ENCODE data around the gene PUS10.

PUS10 gene

GRCh38 chr2:60948161-60948560, 69.9 kb downstream of the PUS10 start:
- no peak overlapping the region for H3K4me3 ChIP-seq (ENCODE audit: low read depth, low read length)
- no peak for DNase-seq (ENCODE audit: low read depth, low spot score)
- POLR2A ChIA-PET = no interaction called here
- TF ChIP-seq, protein P1, sequence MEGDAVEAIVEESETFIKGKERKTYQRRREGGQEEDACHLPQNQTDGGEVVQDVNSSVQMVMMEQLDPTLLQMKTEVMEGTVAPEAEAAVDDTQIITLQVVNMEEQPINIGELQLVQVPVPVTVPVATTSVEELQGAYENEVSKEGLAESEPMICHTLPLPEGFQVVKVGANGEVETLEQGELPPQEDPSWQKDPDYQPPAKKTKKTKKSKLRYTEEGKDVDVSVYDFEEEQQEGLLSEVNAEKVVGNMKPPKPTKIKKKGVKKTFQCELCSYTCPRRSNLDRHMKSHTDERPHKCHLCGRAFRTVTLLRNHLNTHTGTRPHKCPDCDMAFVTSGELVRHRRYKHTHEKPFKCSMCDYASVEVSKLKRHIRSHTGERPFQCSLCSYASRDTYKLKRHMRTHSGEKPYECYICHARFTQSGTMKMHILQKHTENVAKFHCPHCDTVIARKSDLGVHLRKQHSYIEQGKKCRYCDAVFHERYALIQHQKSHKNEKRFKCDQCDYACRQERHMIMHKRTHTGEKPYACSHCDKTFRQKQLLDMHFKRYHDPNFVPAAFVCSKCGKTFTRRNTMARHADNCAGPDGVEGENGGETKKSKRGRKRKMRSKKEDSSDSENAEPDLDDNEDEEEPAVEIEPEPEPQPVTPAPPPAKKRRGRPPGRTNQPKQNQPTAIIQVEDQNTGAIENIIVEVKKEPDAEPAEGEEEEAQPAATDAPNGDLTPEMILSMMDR (IDR thresholded peaks at IDR 0.05; ENCODE audit: insufficient read depth, low read length, missing control alignments) = no peak
- CTCF ChIA-PET = interaction anchor here (1.1 kb wide), 1 partner anchor 50 kb away, joined by 3 read pairs; no protein-coding TSS in a partner anchor

GRCh38 chr2:60947056-60947455, 71.0 kb downstream of the PUS10 start:
- CTCF ChIA-PET = no interaction called here
- no peak overlapping the region for H3K4me3 ChIP-seq (ENCODE audit: low read depth, low read length)
- POLR2A ChIA-PET = no interaction called here
- TF ChIP-seq, protein P1 (IDR thresholded peaks at IDR 0.05; ENCODE audit: insufficient read depth, low read length, missing control alignments) = no peak
- no peak for DNase-seq (ENCODE audit: low read depth, low spot score)

DNA sequence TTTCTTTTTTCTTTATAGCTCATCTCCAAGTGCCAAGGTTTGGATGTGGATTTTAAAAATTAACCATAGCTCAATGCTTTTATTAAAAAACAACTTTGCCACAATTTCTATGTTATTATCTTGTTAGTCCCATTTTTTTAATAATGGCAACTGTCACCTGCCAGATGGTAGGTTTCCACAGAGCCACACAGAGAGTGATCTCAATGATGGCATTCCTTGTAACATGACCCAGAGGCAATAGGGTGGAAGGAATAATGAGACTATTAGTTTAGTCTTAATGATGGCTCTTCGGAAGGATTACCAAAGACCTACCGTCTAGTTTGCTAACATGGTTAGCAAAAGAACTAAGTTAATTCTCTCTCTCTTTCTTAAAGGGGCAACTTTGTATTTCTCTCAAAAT, 72.7 kb downstream of the PUS10 start:
- DNase-seq (ENCODE audit: low read depth, low spot score) = no peak
- TF ChIP-seq, protein P1 (IDR thresholded peaks at IDR 0.05; ENCODE audit: insufficient read depth, low read length, missing control alignments) = no peak
- POLR2A ChIA-PET = no interaction called here
- H3K4me3 ChIP-seq (ENCODE audit: low read depth, low read length) = no peak overlapping the region
- CTCF ChIA-PET = interaction anchor here (1.3 to 1.7 kb wide), 2 partner anchors 13 to 22 kb away, joined by 3 to 4 read pairs; no protein-coding TSS in a partner anchor

- POLR2A ChIA-PET = no interaction called here
- H3K4me3 ChIP-seq (ENCODE audit: low read depth, low read length) = no peak overlapping the region
- no peak for DNase-seq (ENCODE audit: low read depth, low spot score)
- TF ChIP-seq, protein P1 (IDR thresholded peaks at IDR 0.05; ENCODE audit: insufficient read depth, low read length, missing control alignments) = no peak
- CTCF ChIA-PET = no interaction called here
Measured at GRCh38 chr2:60939622-60940021, 78.4 kb downstream of the PUS10 start.

DNA sequence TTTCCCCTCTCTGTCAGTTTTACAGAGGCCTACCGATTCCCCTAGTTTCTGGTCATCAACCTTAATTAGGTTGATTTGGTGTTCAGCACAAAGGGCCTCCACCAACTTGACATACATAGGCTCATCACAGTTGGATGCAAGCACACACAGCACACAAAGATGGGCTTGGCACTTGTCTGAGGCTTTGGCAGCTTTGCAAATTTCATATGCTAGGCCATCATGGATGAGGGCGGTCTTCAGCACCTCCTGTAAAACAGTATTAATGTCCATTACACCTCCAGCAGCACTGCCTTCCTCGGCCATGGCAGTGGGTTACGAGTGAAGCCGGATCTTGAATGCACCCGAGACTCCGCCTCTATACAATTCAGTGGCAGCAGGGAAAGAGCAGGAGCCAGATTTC, 79.8 kb downstream of the PUS10 start:
- DNase-seq (ENCODE audit: low read depth, low spot score) = no peak
- TF ChIP-seq, protein P1 (IDR thresholded peaks at IDR 0.05; ENCODE audit: insufficient read depth, low read length, missing control alignments) = no peak
- CTCF ChIA-PET = no interaction called here
- POLR2A ChIA-PET = no interaction called here
- no peak overlapping the region for H3K4me3 ChIP-seq (ENCODE audit: low read depth, low read length)

DNA sequence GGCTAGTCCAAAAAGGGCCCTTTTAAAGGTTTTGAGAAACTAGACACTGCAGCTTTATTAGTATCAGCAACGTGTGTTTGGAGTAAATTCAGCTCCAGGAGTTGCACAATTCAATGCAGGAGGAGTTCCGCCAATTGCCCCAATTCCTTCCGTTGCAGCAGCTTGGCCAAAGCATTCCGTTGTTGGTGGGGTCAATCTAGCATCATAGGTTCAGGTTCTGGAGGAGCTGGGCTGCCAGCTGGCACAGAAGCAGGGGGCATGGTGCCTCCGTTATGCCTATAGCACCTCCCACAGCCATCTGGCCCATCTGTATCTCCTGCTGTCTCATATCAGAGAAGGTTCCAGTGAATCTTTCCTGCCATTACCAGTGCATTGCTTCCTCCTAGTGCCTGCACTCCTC, 81.3 kb downstream of the PUS10 start:
- ChIA-PET CTCF (no interaction called here), POLR2A (no interaction called here)
- TF ChIP-seq, protein P1 (IDR thresholded peaks at IDR 0.05; ENCODE audit: insufficient read depth, low read length, missing control alignments) = no peak
- no peak for DNase-seq (ENCODE audit: low read depth, low spot score)
- H3K4me3 ChIP-seq (ENCODE audit: low read depth, low read length) = no peak overlapping the region
